ENCODE measurements around the gene GABRR2.

- TF ChIP-seq CTCF (IDR thresholded peaks at IDR 0.05) = no peak
- no peak for TF ChIP-seq POLR2A (IDR thresholded peaks at IDR 0.05)
- TF ChIP-seq POLR2AphosphoS5 (IDR thresholded peaks at IDR 0.05) = no peak
Observed at GRCh38 chr6:89308525-89309395, 6.3 kb downstream of the GABRR2 start.
